GM12892 (cell line): ENCODE results near the gene SYNJ2.

Experiments used
- DNase-seq: peaks from one replicate; pipeline ENCODE4 v3.0.0; 2011; ENCODE audit not compliant: insufficient read length
- FAIRE-seq: peaks from 2 replicates; lab custom pipeline; 2011; peaks lifted over from hg19 to GRCh38; lab: Jason Lieb, UNC
- POLR2A ChIP-seq: IDR thresholded peaks from 2 replicates; pipeline ENCODE4 v1.6.1; 2011; ENCODE audit warnings: low read depth, low read length, control low read depth
- POLR2AphosphoS5 ChIP-seq: IDR thresholded peaks from 2 replicates; pipeline ENCODE4 v1.6.1; 2011; ENCODE audit warnings: low read depth, low read length, control low read depth
- TAF1 ChIP-seq: IDR thresholded peaks from 2 replicates; pipeline ENCODE4 v1.6.1; 2011; ENCODE audit warnings: low read depth, mild to moderate bottlenecking, control low read depth, low read length, borderline replicate concordance

SYNJ2 gene

GRCh38 chr6:158029668-158030230 lies 48.1 kb downstream of the SYNJ2 start:
- no peak for TF ChIP-seq POLR2A
- no peak for TF ChIP-seq POLR2AphosphoS5

GRCh38 chr6:158030380-158031300 lies 49.0 kb downstream of the SYNJ2 start:
- FAIRE-seq (no peak), DNase-seq (no peak)
- TF ChIP-seq TAF1 (no peak), POLR2A (no peak), POLR2AphosphoS5 (no peak)

More at GRCh38 chr6:158029668-158030230, 48.1 kb downstream of the SYNJ2 start:
- FAIRE-seq (no peak), DNase-seq (no peak)

- TF ChIP-seq POLR2A (no peak), POLR2AphosphoS5 (no peak), TAF1 (no peak)
- FAIRE-seq: no peak
- no peak for DNase-seq
These were observed 50.0 kb downstream of the SYNJ2 start for GRCh38 chr6:158031381-158032353.

- no peak for FAIRE-seq
- DNase-seq: no peak
- TF ChIP-seq TAF1 (no peak), POLR2A (no peak), POLR2AphosphoS5 (no peak)
These were observed 50.7 kb downstream of the SYNJ2 start for GRCh38 chr6:158032354-158032733.

GRCh38 chr6:158033077-158033750 lies 51.6 kb downstream of the SYNJ2 start:
- FAIRE-seq: no peak
- no peak for TF ChIP-seq TAF1
- TF ChIP-seq POLR2AphosphoS5: no peak
- TF ChIP-seq POLR2A: no peak
- no peak for DNase-seq

GRCh38 chr6:158033751-158034702 lies 52.4 kb downstream of the SYNJ2 start:
- no peak for FAIRE-seq
- DNase-seq: no peak

GRCh38 chr6:158036261-158036660 lies 54.6 kb downstream of the SYNJ2 start:
- DNase-seq (no peak), FAIRE-seq (no peak)
- TF ChIP-seq POLR2AphosphoS5: no peak
- TF ChIP-seq POLR2A: no peak
- no peak for TF ChIP-seq TAF1

More at GRCh38 chr6:158033751-158034702, 52.4 kb downstream of the SYNJ2 start:
- TF ChIP-seq TAF1 (no peak), POLR2A (no peak), POLR2AphosphoS5 (no peak)

- DNase-seq: no peak
- TF ChIP-seq POLR2AphosphoS5 (no peak), TAF1 (no peak), POLR2A (no peak)
- FAIRE-seq: no peak
These were observed 55.4 kb downstream of the SYNJ2 start for GRCh38 chr6:158037021-158037420.

- no peak for FAIRE-seq
- TF ChIP-seq TAF1 (no peak), POLR2A (no peak), POLR2AphosphoS5 (no peak)
- DNase-seq: no peak
These were observed 56.1 kb downstream of the SYNJ2 start for GRCh38 chr6:158037771-158038170.
